CD14-positive monocyte (primary cell): Measurements from ENCODE around the gene MSI1. TPM values are rescaled to one million over a fixed set of nuclear protein-coding genes. Genes with fewer than 3 reads are reported as not detected.

Experiments
- DNase-seq, 3 donors: peaks; one replicate each; pipeline ENCODE4 v3.0.0-alpha.2; 2011 to 2022
- H2AFZ ChIP-seq: 2 replicates; pipeline ENCODE4 v1.6.0; 2012; ENCODE audit warnings: mild to moderate bottlenecking, low read depth, low read length, inconsistent platforms; ENCODE audit not compliant: insufficient read depth, poor library complexity, severe bottlenecking
- H3K27ac ChIP-seq, 2 donors: 1 replicate in 1 of 2; 2 replicates in 1 of 2; pipeline ENCODE4 v1.5.1; 2012 to 2013; ENCODE audit warnings: low read length in 2 of 2, control low read depth in 1 of 2, inconsistent platforms in 1 of 2, low read depth in 1 of 2, mild to moderate bottlenecking in 1 of 2
- H3K27me3 ChIP-seq, 2 donors: one replicate each; pipeline versions ENCODE4 v1.6.0 to v1.6.1; 2011 to 2013; ENCODE audit warnings: low read length in 2 of 2; ENCODE audit not compliant: control insufficient read depth in 2 of 2, insufficient read depth in 2 of 2
- H3K36me3 ChIP-seq, 2 donors: replicated peaks in 1 of 2; 1 replicate in 1 of 2; 2 replicates in 1 of 2; pipeline versions ENCODE4 v1.5.1 to v1.6.1; 2012 to 2013; ENCODE audit warnings: low read length in 2 of 2, control low read depth in 1 of 2, inconsistent platforms in 1 of 2, mild to moderate bottlenecking in 1 of 2; ENCODE audit not compliant: insufficient read depth in 2 of 2, control insufficient read depth in 1 of 2
- H3K4me1 ChIP-seq, 2 donors: 1 replicate in 1 of 2; 2 replicates in 1 of 2; pipeline versions ENCODE4 v1.5.1 to v1.6.1; 2012 to 2013; ENCODE audit warnings: low read length in 2 of 2, control low read depth in 1 of 2, inconsistent platforms in 1 of 2, mild to moderate bottlenecking in 1 of 2, moderate library complexity in 1 of 2; ENCODE audit not compliant: insufficient read depth in 2 of 2, control insufficient read depth in 1 of 2
- H3K4me2 ChIP-seq: replicated peaks from 2 replicates; pipeline ENCODE3; 2012; ENCODE audit warnings: low read length, moderate library complexity, mild to moderate bottlenecking; ENCODE audit not compliant: poor library complexity, severe bottlenecking; ENCODE audit errors: extremely low read depth
- H3K4me3 ChIP-seq, 3 experiments: fragments of 200-600 bp in 1 of 3; sonication (generic) in 1 of 3; replicated peaks in 1 of 3; 1 replicate in 2 of 3; 2 replicates in 1 of 3; pipeline ENCODE4 v1.5.1; 2011 to 2013; ENCODE audit warnings: low read length in 3 of 3, mild to moderate bottlenecking in 3 of 3, control low read depth in 2 of 3, low read depth in 2 of 3, inconsistent platforms in 1 of 3, moderate library complexity in 1 of 3
- H3K79me2 ChIP-seq: 2 replicates; pipeline ENCODE4 v1.6.0; 2012; ENCODE audit warnings: mild to moderate bottlenecking, control low read depth, inconsistent platforms, low read length, moderate library complexity; ENCODE audit not compliant: insufficient read depth
- H3K9ac ChIP-seq: 2 replicates; pipeline ENCODE4 v1.6.0; 2017; ENCODE audit warnings: low read length, mild to moderate bottlenecking; ENCODE audit not compliant: insufficient read depth, poor library complexity, severe bottlenecking
- H3K9me3 ChIP-seq, 2 donors: replicated peaks in 1 of 2; 1 replicate in 1 of 2; 2 replicates in 1 of 2; pipeline versions ENCODE4 v1.5.1 to v1.6.1; 2012 to 2013; ENCODE audit warnings: low read length in 2 of 2, control low read depth in 1 of 2; ENCODE audit not compliant: control insufficient read depth in 1 of 2, insufficient read depth in 1 of 2
- H4K20me1 ChIP-seq: 2 replicates; pipeline ENCODE4 v1.6.0; 2012; ENCODE audit warnings: mild to moderate bottlenecking, low read length, control low read depth, moderate library complexity; ENCODE audit not compliant: insufficient read depth
- H3K27ac Mint-ChIP-seq, 7 donors: one replicate each; pipeline ENCODE4 v1.8.0; 2020; ENCODE audit warnings: mild to moderate bottlenecking in 7 of 7, mixed read lengths in 7 of 7, moderate library complexity in 6 of 7, inconsistent platforms in 2 of 7
- H3K27me3 Mint-ChIP-seq, 3 donors: one replicate each; pipeline ENCODE4 v1.8.0; 2021 to 2022; ENCODE audit warnings: low read depth in 3 of 3, mild to moderate bottlenecking in 3 of 3, mixed read lengths in 3 of 3, moderate library complexity in 3 of 3, inconsistent platforms in 1 of 3
- H3K36me3 Mint-ChIP-seq, 2 donors: one replicate each; pipeline ENCODE4 v1.8.0; 2020; ENCODE audit warnings: mixed read lengths in 2 of 2, inconsistent platforms in 1 of 2, mild to moderate bottlenecking in 1 of 2
- H3K4me1 Mint-ChIP-seq: one replicate; pipeline ENCODE4 v1.8.0; 2020; ENCODE audit warnings: mild to moderate bottlenecking, mixed read lengths
- H3K4me3 Mint-ChIP-seq, 2 donors: one replicate each; pipeline ENCODE4 v1.8.0; 2020; ENCODE audit warnings: mild to moderate bottlenecking in 2 of 2, mixed read lengths in 2 of 2, moderate library complexity in 1 of 2
- H3K9me3 Mint-ChIP-seq, 7 donors: one replicate each; pipeline ENCODE4 v1.8.0; 2020 to 2022; ENCODE audit warnings: mixed read lengths in 7 of 7, mild to moderate bottlenecking in 6 of 7, moderate library complexity in 6 of 7, inconsistent platforms in 2 of 7
- CTCF ChIP-seq: fragments of 200-600 bp; IDR thresholded peaks from one replicate; pipeline ENCODE4 v1.8.0; 2022; ENCODE audit warnings: antibody characterized with exemption, mild to moderate bottlenecking
- WGBS: methylation state at CpG from one replicate; pipeline ENCODE4 v1.1.5; 2013; ENCODE audit warnings: missing lambda C conversion rate; ENCODE audit not compliant: insufficient coverage; 5-methylcytosine and 5-hydroxymethylcytosine counted together
- intact Hi-C, 2 donors: fragments of 100-400 bp; cut with micrococcal nuclease; formaldehyde crosslinking; loops; one replicate each; pipeline versions ENCODE4 v1.15.0 to v1.15.1; 2023
- polyA plus RNA-seq, 3 donors: library from polyadenylated mRNA; depleted of rRNA in 1 of 3; unstranded in 2 of 3; stranded (reverse) in 1 of 3; fragments of 300-500 nt in 2 of 3; fragments of >200 nt in 1 of 3; fragmentation: Illumina TruSeq in 2 of 3; gene quantifications; 1 replicate in 2 of 3; 2 replicates in 1 of 3; pipeline ENCODE4 v1.2.3, GENCODE V29; 2012 to 2021

The MSI1 gene
- polyA plus RNA-seq, 3 donors: not detected

- no peak overlapping the region for H2AFZ ChIP-seq
- H3K4me3 ChIP-seq: no peak overlapping the region
- peaks cover 10 to 13% of the 10 kb centered on the region in 2 donors for H3K9me3 ChIP-seq
- Mint-ChIP-seq H3K27me3 (peaks cover 0 to 8% (median 4%) of the 10 kb centered on the region in 3 donors), H3K4me3 (no peak overlapping the region), H3K9me3 (peaks cover 6 to 17% (median 16%) of the 10 kb centered on the region in 7 donors), H3K4me1 (no peaks in the 10 kb centered on the region), H3K36me3 (no peaks in the 10 kb centered on the region), H3K27ac (no peak overlapping the region)
- no peak overlapping the region for H3K9ac ChIP-seq
- H4K20me1 ChIP-seq: no peaks in the 10 kb centered on the region
- H3K36me3 ChIP-seq: no peaks in the 10 kb centered on the region
- H3K27ac ChIP-seq: no peak overlapping the region
- TF ChIP-seq CTCF: no peak
- H3K4me1 ChIP-seq: no peaks in the 10 kb centered on the region
- no peaks in the 10 kb centered on the region for H3K79me2 ChIP-seq
- 100% methylated on average over 3 of the region's 5 CpGs for WGBS
- DNase-seq: no peak
- intact Hi-C loops: no loop called here
- no peak overlapping the region for H3K4me2 ChIP-seq
- H3K27me3 ChIP-seq: no peaks in the 10 kb centered on the region
These were observed 36.9 kb downstream of the MSI1 start for GRCh38 chr12:120332041-120332440.

GRCh38 chr12:120331390-120331789 lies 37.6 kb downstream of the MSI1 start:
- Mint-ChIP-seq H3K9me3 (peaks cover 5 to 11% (median 9%) of the 10 kb centered on the region in 7 donors), H3K4me3 (no peak overlapping the region), H3K4me1 (no peaks in the 10 kb centered on the region), H3K27me3 (peaks cover 0 to 8% (median 4%) of the 10 kb centered on the region in 3 donors), H3K27ac (no peak overlapping the region), H3K36me3 (no peaks in the 10 kb centered on the region)
- DNase-seq: no peak
- H3K4me3 ChIP-seq: no peak overlapping the region
- H3K27me3 ChIP-seq: no peaks in the 10 kb centered on the region
- no peak overlapping the region for H3K9ac ChIP-seq
- TF ChIP-seq CTCF: no peak
- no peaks in the 10 kb centered on the region for H3K4me1 ChIP-seq
- H2AFZ ChIP-seq: no peak overlapping the region
- H3K4me2 ChIP-seq: no peak overlapping the region
- H4K20me1 ChIP-seq: no peaks in the 10 kb centered on the region
- H3K36me3 ChIP-seq: no peaks in the 10 kb centered on the region
- intact Hi-C loops: no loop called here
- WGBS: no CpG with 5 or more reads among the region's 3 CpGs
- no peaks in the 10 kb centered on the region for H3K79me2 ChIP-seq
- H3K27ac ChIP-seq: no peak overlapping the region
- H3K9me3 ChIP-seq: peaks cover 3 to 7% of the 10 kb centered on the region in 2 donors
